Activated CD4-positive, CD25-positive, alpha-beta regulatory T cell treated with anti-CD3 and anti-CD28 coated beads, Interleukin-2, amount 50 U/mL, for 72 hours (primary cell): ENCODE data around the gene FHAD1.
"Not testable (repeated sequence)": the region's sequence is repeated elsewhere in the genome, so short reads cannot be mapped to it uniquely, and the experiment has no call there.

Experiments
- DNase-seq: peaks from one replicate; pipeline ENCODE4 v3.0.0; 2021

FHAD1 gene

DNA sequence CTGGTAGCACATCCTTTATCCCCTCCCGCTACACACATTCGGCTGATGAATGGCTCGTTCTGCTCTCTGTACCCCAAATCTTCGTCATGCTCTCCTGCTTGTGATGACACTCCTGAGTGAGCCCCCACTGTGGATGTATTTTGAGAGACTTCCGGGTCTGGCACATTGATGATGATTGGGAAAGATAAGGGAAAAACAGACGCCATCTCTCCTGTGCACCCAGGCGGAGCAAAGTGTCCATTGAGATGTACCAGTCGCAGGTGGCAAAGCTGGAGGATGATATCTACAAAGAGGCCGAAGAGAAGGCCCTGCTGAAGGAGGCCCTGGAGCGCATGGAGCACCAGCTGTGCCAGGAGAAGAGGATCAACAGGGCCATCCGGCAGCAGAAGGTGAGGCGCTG is 134.8 kb downstream of the FHAD1 start:
- DNase-seq, result no peak

DNA sequence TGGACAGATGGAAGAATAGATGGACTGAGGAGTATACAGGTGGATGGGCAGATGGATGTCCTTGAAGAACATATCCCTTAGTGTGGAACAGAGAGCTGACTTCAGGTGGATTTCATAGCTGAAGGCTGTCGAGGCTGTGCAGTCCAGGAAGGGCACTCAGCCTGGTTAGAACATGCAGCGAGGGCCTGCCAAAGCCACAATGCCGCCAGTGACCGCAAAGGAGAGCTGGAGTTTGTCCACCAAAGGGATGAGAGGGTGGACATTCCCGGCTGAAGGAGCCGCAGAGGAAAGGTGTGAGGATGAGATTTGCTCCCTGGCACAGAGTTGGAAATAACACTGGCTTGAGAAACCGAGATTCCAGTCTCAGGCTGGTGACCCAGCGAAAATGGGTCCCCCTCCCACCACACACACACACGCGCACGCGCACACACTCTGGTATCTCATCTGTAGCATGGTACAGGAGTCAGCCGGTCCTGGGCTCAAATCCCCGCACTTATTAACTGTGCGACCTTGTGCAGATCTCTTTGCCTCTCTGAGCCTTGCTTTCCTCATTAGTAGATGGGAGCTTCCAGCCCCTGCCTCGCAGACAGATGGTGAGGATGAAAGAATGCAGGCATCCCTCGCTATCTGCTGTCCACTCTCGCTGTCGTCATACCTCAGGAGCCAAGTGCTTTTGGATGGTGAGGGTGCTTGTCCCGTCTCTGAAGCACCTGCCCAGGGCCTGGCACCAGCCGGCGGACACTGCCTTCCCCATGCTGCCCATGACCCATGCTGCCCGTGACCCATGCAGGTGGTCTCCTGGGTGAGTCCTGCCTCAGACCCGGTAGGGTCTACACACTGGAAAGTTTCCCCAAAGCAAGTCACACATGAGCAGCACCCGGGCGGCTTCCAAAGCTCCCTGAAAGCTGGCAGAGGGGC is 135.8 kb downstream of the FHAD1 start:
- DNase-seq, result no peak

DNA sequence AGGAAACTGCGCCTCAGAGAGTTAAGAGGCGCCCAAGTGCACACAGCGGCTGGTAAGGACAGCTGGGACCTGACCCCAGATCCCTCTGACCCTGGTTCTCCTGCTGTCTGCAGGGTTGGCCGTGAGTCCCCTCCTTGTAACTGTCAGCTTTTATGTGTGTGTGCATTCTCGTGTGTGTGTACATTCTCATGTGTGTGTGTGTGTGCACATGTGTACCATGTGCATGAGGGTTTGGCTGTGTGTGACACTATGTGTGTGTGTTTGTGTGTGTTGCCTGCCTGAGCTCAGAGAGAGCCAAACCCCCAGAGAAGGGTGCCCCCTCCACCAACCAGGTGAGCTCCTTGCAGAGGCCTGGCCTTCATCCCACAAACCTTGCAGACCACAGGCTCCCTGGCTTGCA is 136.8 kb downstream of the FHAD1 start:
- no peak for DNase-seq

DNA sequence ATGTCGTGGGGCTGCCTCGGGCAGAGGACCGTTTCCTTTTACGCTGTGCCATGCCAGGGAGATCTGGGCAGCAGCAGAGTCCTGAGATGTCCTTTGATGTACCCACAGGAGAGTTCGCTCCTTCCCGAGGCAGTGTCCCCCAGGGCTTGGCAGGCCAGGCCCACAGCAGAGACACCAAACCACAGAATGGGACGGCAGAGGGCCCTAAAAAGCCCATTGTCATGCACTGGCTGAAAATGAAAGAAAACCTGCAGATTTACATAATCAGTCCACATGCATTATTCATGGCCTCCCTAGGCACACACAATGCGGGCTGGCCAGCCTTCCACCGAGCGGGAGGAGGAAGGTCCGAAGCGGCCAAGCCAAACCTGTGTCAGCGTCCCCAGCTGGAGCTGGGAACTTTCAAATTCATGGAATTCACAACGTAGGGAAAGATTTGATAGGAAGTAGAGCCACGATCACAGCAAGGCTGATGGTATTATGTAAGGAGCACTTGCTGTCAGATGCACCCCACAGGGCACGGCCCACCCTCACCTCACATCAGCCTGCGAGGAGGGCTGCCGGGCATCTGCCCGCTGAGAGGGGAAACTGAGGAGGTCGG is 137.4 kb downstream of the FHAD1 start:
- no peak for DNase-seq

DNA sequence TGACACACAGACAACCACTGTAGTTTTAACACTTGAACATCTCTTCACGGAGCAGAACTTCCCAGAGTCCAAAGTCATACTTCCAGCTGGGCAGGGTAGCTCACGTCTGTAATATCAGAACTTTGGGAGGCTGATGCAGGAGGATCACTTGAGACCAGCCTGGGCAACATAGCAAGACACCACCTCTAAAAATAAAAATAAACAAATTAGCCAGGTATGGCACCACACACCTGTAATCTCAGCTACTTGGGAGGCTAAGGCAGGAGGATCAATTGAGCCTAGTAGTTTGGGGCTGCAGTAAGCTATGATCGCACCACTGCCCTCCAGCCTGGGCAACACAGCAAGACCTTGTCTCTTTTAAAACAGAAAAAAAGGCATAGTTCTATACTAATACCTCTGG is 138.4 kb downstream of the FHAD1 start:
- DNase-seq, result no peak

DNA sequence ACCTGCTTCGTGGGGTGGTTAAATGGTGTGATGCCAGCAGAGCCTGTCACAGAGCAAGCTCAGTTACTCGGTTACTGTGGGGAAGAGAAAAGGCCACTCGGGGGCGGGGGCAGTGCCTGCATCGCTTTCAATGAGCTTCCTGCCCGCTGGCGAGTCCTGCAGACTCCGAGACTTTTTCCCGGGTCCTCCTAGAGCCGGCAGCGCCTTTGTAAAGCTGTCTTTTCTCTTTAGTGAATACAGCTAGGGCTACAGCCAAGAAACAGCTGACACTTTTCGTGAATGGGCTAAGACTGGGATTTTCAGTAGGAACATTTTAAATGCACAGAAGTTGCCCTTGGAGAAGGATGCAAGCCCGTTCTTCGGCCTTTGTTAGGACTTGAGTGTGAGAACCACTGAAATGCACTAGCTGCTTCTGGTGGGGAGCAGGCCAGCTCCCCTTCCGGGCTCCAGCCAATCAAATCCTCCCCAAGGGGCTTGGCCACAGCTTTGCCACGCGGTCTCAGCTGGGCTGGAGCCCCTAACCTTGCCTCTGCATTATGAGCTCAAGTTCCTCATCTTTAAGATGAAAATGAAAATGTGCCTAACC is 139.2 kb downstream of the FHAD1 start:
- DNase-seq, result no peak

DNA sequence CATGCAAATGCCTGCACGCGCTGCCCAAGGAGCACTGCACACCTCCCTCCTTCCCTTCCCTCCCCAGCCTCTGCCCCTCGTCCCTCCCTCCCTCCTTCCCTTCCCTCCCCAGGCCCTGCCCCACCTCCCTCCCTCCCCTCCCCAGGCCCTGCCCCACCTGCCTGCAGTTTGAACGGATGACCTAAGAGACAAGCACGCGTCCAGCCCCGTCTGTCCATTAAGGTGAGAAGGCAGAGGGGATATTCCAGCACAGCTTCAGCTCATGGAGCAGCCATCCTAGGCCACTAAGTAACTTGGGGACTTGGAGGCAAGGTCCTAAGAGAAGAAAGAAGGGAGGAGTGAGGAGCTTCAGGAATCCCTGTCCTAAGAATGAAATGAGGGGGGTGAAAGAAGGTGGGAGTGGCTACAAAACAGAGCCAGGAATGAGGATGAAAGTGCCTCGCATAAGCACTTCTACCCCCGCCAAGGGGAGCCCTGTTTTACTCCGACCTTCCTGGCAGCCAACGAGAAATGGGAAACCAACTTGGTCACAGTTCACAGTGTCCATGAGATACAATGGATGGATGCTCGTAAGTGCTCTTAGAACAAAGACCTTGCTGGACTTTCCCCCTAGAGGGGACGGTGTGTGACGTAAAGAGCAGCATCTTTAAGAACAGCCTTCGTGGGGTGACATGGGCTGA is 141.3 kb downstream of the FHAD1 start:
- no peak for DNase-seq

DNA sequence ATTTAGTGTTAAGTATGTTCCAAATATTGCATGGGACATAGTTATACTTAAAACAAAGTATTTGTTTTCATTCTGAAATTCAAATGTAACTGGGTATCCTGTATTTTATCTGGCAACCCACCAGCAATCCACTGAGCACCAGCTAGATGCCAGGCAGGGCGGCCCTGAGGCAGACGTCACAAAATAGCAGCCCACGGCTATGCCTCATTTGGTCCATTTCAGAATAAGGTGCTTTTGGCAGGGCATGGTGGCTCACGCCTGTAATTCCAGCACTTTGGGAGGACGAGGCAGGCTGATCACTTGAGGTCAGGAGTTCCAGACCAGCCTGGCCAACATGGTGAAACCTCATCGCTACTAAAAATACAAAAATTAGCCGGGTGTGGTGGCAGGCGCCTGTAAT is 142.8 kb downstream of the FHAD1 start:
- not testable (repeated sequence) for DNase-seq

DNA sequence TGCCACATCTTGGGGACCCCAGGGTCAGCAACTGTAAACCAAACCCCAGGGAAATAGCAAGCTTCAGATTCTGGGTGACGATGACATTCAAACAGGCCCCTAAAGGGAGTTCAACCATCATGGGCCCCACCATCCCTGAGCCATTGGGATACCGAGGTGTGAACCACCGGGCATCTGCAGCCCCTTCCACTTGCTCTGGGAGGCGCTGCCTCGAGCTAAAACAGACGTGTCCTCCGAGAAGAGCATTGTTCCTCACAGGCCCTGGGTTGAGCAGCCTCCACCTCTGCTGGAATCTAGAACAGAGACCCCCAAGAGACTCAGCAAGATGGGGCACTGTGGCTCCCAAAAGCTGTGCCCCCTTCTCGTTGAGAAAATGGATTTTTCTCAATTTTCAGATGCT is 143.6 kb downstream of the FHAD1 start:
- no peak for DNase-seq

DNA sequence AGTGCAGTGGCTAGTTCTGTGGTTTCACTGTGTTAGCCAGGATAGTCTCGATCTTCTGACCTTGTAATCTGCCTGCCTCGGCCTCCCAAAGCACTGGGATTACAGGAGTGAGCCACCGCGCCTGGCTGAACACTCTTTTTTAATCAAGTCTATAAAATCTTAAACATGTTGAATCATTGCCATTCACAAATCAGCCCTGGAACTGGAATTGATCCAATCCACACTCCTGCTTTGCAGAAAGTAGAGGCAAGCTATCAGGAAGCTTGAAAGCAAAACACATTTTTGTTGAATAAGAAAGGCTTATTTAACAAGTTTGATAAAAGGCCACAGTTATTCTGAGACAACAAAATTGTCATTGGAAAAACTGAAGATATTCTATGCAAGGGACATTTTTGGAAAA is 144.3 kb downstream of the FHAD1 start:
- no peak for DNase-seq

DNA sequence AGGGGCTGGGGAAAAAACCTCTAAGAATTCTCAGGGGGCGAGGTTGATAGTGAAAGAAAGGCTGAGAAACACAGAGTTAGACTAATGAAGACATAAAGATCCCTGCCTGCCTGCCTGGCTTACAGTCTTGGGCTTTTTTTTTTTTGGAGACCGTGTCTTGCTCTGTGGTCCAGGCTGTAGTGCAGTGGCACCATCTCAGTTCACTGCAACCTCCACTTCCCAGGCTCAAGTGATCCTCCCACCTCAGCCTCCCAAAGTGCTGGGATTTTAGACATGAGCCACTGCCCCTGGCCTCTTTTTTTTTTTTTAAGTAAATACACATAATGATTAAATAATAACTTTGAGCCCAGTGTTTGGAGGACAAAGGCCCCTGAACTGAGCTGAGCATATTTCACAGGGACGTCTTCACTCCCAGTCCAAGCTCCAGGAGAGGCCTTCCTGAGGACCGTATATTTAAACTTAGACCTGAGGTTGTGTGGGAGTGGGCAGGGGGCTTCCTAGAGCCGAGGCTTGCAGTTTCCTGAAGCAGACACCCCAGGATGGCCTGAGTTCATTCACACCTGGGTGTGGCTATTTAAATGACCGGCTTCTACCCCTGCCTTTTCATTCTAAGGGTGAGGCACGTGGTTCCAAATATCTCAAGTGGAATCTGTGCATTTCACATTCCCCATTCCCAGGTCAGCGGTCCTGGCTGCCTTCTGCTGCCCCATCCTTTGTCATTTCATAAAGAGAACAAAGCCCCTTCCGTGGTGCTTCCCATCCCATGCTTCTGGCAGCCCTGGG is 146.6 kb downstream of the FHAD1 start:
- no peak for DNase-seq

DNA sequence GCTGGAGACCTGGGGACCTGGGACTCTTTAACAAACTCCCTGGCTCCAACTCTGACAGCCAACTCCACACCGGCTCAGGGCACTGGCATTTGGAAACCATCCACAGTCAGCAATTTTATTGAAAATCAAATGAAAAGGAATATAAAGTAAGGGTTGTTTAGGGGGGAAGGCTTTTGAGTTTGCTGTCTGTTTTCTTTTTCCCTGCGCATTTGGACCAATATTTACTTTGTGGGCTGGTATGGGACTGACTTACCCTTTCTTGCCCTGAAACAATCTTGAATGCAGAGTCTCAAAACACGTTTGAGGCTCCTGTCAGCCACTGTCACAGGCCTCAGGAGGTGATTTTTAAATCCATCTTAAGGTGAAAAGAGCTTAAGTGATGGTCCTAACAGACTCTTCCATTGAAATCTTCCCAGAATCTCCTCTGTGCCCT is 147.3 kb downstream of the FHAD1 start:
- no peak for DNase-seq

DNA sequence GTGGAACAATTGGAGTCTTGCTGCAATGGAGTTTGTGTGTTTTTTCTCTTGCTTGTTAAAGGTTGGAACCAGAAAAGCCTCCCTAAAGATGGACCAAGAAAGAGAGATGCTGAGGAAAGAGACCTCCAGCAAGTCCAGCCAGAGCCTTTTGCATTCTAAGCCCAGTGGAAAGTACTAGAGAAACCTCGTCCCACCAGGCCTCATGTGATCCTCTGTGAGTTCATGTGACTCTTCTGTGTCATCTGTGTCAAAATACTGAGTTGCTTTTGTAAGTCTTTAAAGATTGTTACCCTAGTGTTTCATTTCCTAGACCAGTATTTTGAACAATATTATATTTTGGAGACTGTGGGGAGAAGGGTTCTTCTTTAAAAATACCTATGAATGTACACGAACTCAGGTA is 150.2 kb downstream of the FHAD1 start:
- no peak for DNase-seq

DNA sequence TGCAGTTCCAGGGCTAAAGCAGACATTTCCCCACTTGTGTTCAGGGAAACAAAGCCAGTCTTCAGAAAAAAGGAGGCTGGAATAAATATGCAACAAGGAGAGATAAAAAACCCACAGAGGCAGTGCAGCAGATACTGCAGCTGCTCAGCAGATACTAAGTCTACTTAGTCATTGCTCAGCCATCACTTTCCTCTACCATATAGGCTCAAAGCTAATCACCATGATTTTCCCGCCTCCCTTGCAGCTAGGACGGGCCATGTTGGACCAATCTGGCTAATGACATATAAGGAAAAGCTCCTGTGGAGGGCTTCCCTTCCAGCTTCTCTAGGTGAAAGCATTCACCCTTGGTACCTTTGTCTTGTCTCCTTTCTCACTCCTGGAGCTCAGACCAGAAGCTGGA is 152.7 kb downstream of the FHAD1 start:
- DNase-seq, result no peak

DNA sequence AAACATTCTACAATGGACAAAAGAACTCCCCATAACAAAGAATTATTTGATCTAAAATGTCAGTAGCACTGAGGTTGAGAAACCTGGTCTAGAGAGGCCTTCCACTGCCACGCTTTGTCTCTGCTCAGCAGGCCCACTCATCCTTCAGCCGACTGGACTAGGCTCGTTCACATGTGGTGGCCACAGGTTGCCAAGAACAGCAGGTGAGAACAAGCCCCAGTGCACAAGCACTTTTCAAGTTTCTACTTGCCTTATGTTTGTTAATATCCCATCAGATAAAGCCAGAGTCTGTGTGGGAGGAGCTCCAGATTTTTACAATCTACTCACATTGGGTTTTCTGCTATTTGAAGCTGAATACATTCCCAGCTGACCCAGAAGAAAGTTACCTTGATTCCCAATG is 153.6 kb downstream of the FHAD1 start:
- DNase-seq, result no peak

DNA sequence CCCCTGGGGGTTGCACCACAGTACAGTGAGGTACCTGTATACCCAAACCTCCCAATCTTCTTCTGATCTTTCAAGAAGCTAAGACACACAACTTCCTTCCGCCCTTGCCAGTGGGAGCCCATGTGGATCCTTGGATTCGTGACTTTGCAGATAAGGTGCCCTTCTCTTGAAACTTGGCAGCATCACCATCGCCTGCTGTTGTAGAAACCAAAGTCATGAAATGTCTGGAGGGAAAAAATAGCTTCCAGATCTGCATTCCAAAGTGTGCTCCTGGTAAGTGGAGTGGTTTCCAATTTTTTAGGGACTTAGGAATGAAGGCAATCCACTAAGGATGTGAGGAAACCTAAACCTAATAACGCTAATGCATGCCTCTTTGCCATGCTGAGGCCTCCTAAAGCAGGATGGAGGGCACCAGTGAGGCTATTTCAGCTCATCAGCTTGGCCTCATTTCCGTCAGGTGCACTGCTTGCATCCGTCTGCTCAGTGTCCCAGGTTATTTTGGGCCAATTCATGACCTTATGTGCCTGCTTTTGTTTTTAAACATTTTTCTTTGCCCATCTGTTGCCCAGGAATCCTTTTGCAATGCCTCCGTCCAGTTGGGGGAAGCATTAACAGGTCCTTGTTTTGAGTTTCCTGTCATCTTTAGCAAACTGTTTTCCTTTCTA is 154.5 kb downstream of the FHAD1 start:
- no peak for DNase-seq

DNA sequence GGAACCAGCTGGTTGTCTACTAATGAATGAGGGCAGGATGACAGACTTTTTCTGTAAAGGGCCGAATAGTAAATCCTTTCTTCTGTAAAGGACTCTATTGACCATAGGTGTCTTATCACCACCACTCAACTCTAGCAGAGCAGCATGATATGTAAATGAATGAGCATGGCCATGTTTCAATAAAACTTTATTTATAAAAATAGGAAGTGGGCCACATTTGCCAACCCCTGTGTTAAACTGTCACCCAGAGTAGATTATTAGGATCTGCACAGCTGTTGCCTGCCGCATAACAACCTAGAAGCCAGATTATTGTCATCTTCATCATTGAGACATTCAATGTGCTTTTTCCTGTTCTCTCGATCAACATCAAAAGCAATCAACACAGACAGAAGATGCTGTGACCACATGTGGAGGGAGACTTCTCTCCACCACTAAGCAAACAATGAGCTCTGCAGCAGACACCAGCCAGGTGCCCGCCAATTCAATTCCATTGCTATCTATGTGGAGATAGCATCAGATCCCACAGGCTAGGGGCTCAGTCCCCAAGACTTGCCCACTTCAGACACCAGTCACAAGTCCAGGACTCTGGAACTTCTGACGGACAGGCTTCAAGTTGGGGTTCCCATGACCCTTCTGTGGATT is 155.9 kb downstream of the FHAD1 start:
- no peak for DNase-seq

DNA sequence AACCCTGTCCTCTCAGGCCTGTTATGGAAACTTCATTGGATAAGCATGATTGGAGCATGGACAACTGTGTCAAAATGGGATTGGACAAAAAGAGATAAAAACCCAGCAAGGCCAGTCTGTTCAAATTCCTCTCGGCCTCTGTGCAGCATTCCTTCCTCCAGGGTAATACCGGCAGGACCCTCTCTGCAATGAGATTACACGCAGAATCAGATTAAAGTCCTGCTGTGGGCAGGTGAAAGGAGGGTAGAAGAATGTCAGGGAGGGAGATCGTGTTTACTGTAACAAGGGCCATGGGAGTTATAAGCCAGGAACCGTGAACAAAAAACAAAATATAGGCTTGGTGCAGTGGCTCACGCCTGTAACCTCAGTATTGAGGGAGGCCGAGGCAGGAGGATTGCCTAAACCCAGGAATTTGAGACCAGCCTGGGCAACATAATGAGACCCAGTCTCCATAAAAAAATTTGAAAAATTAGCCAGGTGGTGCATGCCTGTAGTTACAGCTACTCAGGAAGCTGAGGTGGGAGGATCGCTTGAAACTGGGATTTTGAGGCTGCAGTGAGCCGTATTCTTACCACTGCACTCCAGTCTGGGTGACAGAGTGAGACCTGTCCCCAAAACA is 157.0 kb downstream of the FHAD1 start:
- no peak for DNase-seq

DNA sequence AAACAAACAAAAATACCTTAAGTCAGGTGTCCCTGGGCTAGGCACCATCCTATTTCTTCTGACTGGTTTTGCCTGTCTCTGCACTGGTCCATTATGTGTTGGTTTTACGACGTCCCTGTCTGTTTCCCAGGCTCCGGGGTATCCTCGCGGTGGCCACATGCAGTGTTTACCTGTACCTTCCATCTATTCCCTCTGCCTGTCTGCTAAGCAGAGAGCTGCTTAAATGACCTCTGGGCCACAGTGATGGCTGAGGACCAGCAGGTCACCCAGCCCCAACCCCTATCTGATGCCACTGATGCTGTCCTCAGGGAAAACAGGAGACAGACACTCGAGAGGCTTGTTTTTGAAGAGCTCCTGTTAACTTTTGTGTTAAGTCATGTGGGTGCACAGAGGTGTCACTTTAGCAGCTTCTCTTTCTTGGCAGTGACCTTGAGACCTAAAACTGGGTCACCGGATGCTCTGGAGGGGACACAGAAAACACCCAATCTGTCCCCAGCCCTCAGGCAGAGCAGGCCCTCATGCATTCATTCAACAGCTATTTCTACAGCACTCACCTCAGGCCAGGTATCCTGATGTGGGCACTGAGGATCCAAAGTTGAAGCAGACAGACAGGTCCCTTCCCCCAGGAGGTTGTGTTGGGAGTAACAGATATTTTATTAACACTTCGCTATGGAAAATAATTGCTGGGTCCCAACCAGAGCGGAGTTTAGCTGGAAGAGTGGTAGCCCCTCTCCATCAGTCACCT is 158.3 kb downstream of the FHAD1 start:
- no peak for DNase-seq
